Parathyroid adenoma (tissue), 2 donors: Measurements from ENCODE around the gene KATNA1.
A peak's percentile ranks its signal among the peaks of the same experiment; 100 is the strongest.

Source experiments
- H2AFZ ChIP-seq: fragments of 300-600 bp; sonication (generic); one replicate; pipeline ENCODE4 v1.7.0; 2017; ENCODE audit warnings: antibody characterized with exemption, mild to moderate bottlenecking
- H3K27ac ChIP-seq: fragments of 300-600 bp; sonication (generic); one replicate; pipeline ENCODE4 v1.7.0; 2017
- H3K27me3 ChIP-seq: fragments of 300-600 bp; sonication (generic); one replicate; pipeline ENCODE4 v1.7.0; 2017; ENCODE audit warnings: low read length; ENCODE audit not compliant: control insufficient read depth, insufficient read depth
- H3K36me3 ChIP-seq: fragments of 300-600 bp; sonication (generic); one replicate; pipeline ENCODE4 v1.7.0; 2017; ENCODE audit warnings: low read length; ENCODE audit not compliant: control insufficient read depth, insufficient read depth
- H3K4me1 ChIP-seq: fragments of 300-600 bp; sonication (generic); one replicate; pipeline ENCODE4 v1.7.0; 2017; ENCODE audit warnings: control low read depth
- H3K4me2 ChIP-seq: fragments of 300-600 bp; sonication (generic); one replicate; pipeline ENCODE4 v1.7.0; 2017; ENCODE audit warnings: low read length
- H3K4me3 ChIP-seq: fragments of 300-600 bp; sonication (generic); one replicate; pipeline ENCODE4 v1.7.0; 2017; ENCODE audit warnings: low read depth, low read length
- H3K79me2 ChIP-seq: fragments of 300-600 bp; sonication (generic); one replicate; pipeline ENCODE4 v1.7.0; 2017; ENCODE audit warnings: control low read depth
- H3K9ac ChIP-seq: fragments of 300-600 bp; sonication (generic); one replicate; pipeline ENCODE4 v1.7.0; 2017; ENCODE audit warnings: mild to moderate bottlenecking
- H3K9me3 ChIP-seq: fragments of 300-600 bp; sonication (generic); one replicate; pipeline ENCODE4 v1.7.0; 2017; ENCODE audit warnings: low read length; ENCODE audit not compliant: control insufficient read depth
- CTCF ChIP-seq: fragments of 300-600 bp; sonication (generic); IDR thresholded peaks from one replicate; pipeline ENCODE4 v1.7.0; 2017; ENCODE audit warnings: antibody characterized with exemption, mild to moderate bottlenecking
- donor health status: primary hyperparathyroidism.

Gene KATNA1

DNA sequence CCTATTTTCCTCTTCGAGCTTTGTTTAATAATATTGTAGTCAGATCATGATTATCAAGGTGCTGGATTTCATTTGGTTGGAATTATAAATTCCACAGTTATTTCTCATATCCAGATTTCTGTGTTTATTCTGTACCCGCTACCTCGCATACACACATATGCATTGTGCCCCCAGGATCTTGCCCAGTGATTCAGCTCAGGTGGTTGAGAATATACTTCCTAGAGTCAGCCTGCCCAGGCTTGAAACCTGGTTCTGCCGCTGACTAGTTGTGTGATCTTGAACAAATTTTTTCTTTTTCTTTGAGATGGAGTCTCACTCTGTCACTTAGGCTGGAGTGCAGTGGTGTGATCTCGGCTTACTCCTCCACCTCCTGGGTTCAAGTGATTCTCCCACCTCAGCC, 67.6 kb downstream of the KATNA1 start:
- Histone ChIP-seq H3K36me3 (no peaks in the 10 kb centered on the region), H3K27me3 (no peaks in the 10 kb centered on the region), H3K4me1 (no peaks in the 10 kb centered on the region), H3K79me2 (peaks cover 4% of the 10 kb centered on the region), H3K4me3 (no peak overlapping the region), H3K9me3 (no peaks in the 10 kb centered on the region), H3K27ac (no peak overlapping the region), H3K9ac (no peak overlapping the region), H3K4me2 (no peak overlapping the region), H2AFZ (no peak overlapping the region)
- TF ChIP-seq CTCF, result no peak

GRCh38 chr6:149567945-149568585, 80.4 kb downstream of the KATNA1 start:
- Histone ChIP-seq H3K27me3 (no peaks in the 10 kb centered on the region), H3K4me2 (no peak overlapping the region), H3K36me3 (no peaks in the 10 kb centered on the region), H3K79me2 (peaks cover 39% of the 10 kb centered on the region), H3K9me3 (no peaks in the 10 kb centered on the region), H2AFZ (no peak overlapping the region), H3K9ac (no peak overlapping the region), H3K27ac (no peak overlapping the region), H3K4me1 (peaks cover 5% of the 10 kb centered on the region), H3K4me3 (no peak overlapping the region)
- TF ChIP-seq CTCF, result no peak

DNA sequence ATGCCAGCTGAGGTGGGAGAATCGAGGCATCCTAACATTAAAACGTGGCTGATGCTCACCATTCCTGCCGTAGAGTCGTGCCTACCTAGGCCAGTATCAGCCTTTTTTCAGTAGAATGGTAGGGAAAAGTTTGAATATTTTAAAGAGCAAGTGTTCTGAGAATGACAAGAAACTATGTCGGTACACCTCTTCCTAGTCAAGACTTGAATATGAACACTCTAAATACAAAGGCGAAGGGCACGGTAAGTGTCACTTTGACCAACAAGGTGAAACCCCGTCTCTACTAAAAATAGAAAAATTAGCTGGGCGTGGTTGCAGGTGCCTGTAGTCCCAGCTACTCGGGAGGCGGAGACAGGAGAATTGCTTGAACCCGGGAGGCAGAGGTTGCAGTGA, 81.3 kb downstream of the KATNA1 start:
- no peaks in the 10 kb centered on the region for H3K36me3 ChIP-seq
- peaks cover 37% of the 10 kb centered on the region for H3K79me2 ChIP-seq
- peak overlapping the region; percentile 94 for H3K27ac ChIP-seq
- TF ChIP-seq CTCF, result no peak
- peak overlapping the region; percentile 99 for H3K4me3 ChIP-seq
- H2AFZ ChIP-seq, result peak overlapping the region; percentile 99
- peaks cover 5% of the 10 kb centered on the region for H3K4me1 ChIP-seq
- no peaks in the 10 kb centered on the region for H3K9me3 ChIP-seq
- H3K4me2 ChIP-seq, result peak overlapping the region; percentile 98
- H3K9ac ChIP-seq, result no peak overlapping the region
- no peaks in the 10 kb centered on the region for H3K27me3 ChIP-seq

GRCh38 chr6:149566410-149567193, 81.9 kb downstream of the KATNA1 start:
- peak overlapping the region; percentile 94 for H3K27ac ChIP-seq
- peak overlapping the region; percentile 98 for H3K4me2 ChIP-seq
- H3K9ac ChIP-seq, result peak overlapping the region; percentile 95
- peaks cover 31% of the 10 kb centered on the region for H3K79me2 ChIP-seq
- H2AFZ ChIP-seq, result peak overlapping the region; percentile 99
- no peaks in the 10 kb centered on the region for H3K9me3 ChIP-seq
- no peaks in the 10 kb centered on the region for H3K27me3 ChIP-seq
- no peaks in the 10 kb centered on the region for H3K36me3 ChIP-seq
- peak overlapping the region; percentile 99 for H3K4me3 ChIP-seq
- peaks cover 5% of the 10 kb centered on the region for H3K4me1 ChIP-seq
- no peak for TF ChIP-seq CTCF
